ENCODE data around the gene IDH2.

GRCh38 chr15:90065682-90066049 lies 36.6 kb downstream of the IDH2 start:
- no peak for TF ChIP-seq EZH2phosphoT487 (IDR thresholded peaks at IDR 0.05; ENCODE audit: borderline replicate concordance, low read length)
- TF ChIP-seq CTCF (IDR thresholded peaks at IDR 0.05; ENCODE audit: low read depth, low read length, poor library complexity, severe bottlenecking): no peak
